ENCODE data around the gene DUSP8.
"Not testable (repeated sequence)": the region's sequence is repeated elsewhere in the genome, so short reads cannot be mapped to it uniquely, and the experiment has no call there.

Gene DUSP8

GRCh38 chr11:1584661-1585370 is 12.7 kb upstream of the DUSP8 start, which contains the start of gene KRTAP5-1:
Gene KRTAP5-1, minus strand, starts transcription at chr11:1585283. Its CDS starts 34 bp downstream, at chr11:1585249.
- DNase-seq, result not testable (repeated sequence)

GRCh38 chr11:1582909-1583308 is 10.8 kb upstream of the DUSP8 start:
- not testable (repeated sequence) for DNase-seq

GRCh38 chr11:1581976-1582375 is 9.9 kb upstream of the DUSP8 start:
- DNase-seq, result no peak

GRCh38 chr11:1576825-1577224 is 4.8 kb upstream of the DUSP8 start:
- DNase-seq, result no peak

- DNase-seq, result not testable (repeated sequence)
Measured at GRCh38 chr11:1575756-1576155, 3.7 kb upstream of the DUSP8 start.

GRCh38 chr11:1574933-1575242 is 2.8 kb upstream of the DUSP8 start:
- DNase-seq, result no peak

- DNase-seq, result peak in 1 of 2 experiments; percentile 48
Measured at GRCh38 chr11:1574238-1574932, 2.3 kb upstream of the DUSP8 start.

GRCh38 chr11:1573903-1574237 is 1.8 kb upstream of the DUSP8 start:
- peak in 1 of 2 experiments; percentile 37 for DNase-seq

- no peak for DNase-seq
Measured at GRCh38 chr11:1573077-1573902, 1.2 kb upstream of the DUSP8 start.

- no peak for DNase-seq
Measured at GRCh38 chr11:1571760-1572196, 293 bp downstream of the DUSP8 start.

- DNase-seq, result peak in 1 of 2 experiments; percentile 21
Measured at GRCh38 chr11:1570896-1571759, 943 bp downstream of the DUSP8 start.

GRCh38 chr11:1570531-1570895 is 1.6 kb downstream of the DUSP8 start:
- DNase-seq, result no peak

GRCh38 chr11:1570001-1570453 is 2.0 kb downstream of the DUSP8 start:
- no peak for DNase-seq

GRCh38 chr11:1569251-1569780 is 2.8 kb downstream of the DUSP8 start:
- DNase-seq, result no peak

GRCh38 chr11:1568441-1568911 is 3.6 kb downstream of the DUSP8 start:
- DNase-seq, result no peak

- DNase-seq, result no peak
Measured at GRCh38 chr11:1567721-1568100, 4.4 kb downstream of the DUSP8 start.

GRCh38 chr11:1567052-1567720 is 4.9 kb downstream of the DUSP8 start:
- no peak for DNase-seq

GRCh38 chr11:1566381-1567051 is 5.6 kb downstream of the DUSP8 start:
- DNase-seq, result no peak

- no peak for DNase-seq
Measured at GRCh38 chr11:1565904-1566247, 6.2 kb downstream of the DUSP8 start.

- no peak for DNase-seq
Measured at GRCh38 chr11:1565173-1565903, 6.7 kb downstream of the DUSP8 start.

Measured in NCI-H446 (cell line).